RWPE1 (cell line): ENCODE results near the gene ENTHD1.

Experiments used
- CTCF ChIA-PET: fragments of 350-600 bp; sonication (Branson Sonifier 250); formaldehyde crosslinking; extraction: SDS; loops from one replicate; lab custom pipeline; 2021; lab: Yijun Ruan, JAX
- POLR2A ChIA-PET: fragments of 400-600 bp; formaldehyde crosslinking; extraction: SDS; loops from one replicate; lab custom pipeline; 2020; ENCODE audit warnings: antibody characterized with exemption; ENCODE audit not compliant: low non-redundant PET; lab: Yijun Ruan, JAX
- DNase-seq: peaks from one replicate; pipeline ENCODE4 v3.0.0; 2012; ENCODE audit warnings: low spot score
- H3K27ac ChIP-seq: fragments of 450-650 bp; 2 replicates; pipeline ENCODE4 v1.5.1; 2017
- TF ChIP-seq, protein P1 (sequence below): fragments of 450-650 bp; conservative IDR thresholded peaks from 2 replicates; pipeline ENCODE4 v1.5.1; 2017; ENCODE audit warnings: low read depth, mild to moderate bottlenecking

ENTHD1 gene

GRCh38 chr22:39839917-39840510, 53.5 kb downstream of the ENTHD1 start:
- CTCF ChIA-PET, result no interaction called here
- POLR2A ChIA-PET, result no interaction called here
- H3K27ac ChIP-seq, result no peak overlapping the region
- DNase-seq, result no peak
- TF ChIP-seq, protein P1, sequence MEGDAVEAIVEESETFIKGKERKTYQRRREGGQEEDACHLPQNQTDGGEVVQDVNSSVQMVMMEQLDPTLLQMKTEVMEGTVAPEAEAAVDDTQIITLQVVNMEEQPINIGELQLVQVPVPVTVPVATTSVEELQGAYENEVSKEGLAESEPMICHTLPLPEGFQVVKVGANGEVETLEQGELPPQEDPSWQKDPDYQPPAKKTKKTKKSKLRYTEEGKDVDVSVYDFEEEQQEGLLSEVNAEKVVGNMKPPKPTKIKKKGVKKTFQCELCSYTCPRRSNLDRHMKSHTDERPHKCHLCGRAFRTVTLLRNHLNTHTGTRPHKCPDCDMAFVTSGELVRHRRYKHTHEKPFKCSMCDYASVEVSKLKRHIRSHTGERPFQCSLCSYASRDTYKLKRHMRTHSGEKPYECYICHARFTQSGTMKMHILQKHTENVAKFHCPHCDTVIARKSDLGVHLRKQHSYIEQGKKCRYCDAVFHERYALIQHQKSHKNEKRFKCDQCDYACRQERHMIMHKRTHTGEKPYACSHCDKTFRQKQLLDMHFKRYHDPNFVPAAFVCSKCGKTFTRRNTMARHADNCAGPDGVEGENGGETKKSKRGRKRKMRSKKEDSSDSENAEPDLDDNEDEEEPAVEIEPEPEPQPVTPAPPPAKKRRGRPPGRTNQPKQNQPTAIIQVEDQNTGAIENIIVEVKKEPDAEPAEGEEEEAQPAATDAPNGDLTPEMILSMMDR, result no peak

DNA sequence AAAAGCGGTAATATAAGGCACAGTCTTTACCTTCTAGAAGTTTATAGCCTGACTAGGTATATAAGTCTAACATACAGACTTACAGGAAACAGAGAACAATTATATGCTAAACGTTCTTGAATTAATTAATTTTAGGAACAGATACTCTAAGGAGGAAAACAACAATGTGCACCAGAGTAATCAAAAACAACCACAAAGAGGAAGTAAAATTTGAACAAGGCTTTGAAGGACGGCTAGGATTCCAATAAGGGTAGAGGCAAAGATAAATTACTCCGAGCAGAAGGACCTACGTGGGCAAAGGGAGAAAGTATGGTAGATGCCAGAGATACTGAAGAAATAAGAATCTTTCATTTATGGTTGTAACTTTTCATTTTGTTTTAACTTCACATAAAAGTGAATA, 54.4 kb downstream of the ENTHD1 start:
- no peak for DNase-seq
- POLR2A ChIA-PET, result no interaction called here
- TF ChIP-seq, protein P1, result no peak
- H3K27ac ChIP-seq, result no peak overlapping the region
- CTCF ChIA-PET, result no interaction called here

GRCh38 chr22:39833610-39834009, 60.0 kb downstream of the ENTHD1 start:
- CTCF ChIA-PET, result no interaction called here
- no peak for DNase-seq
- POLR2A ChIA-PET, result no interaction called here
- TF ChIP-seq, protein P1, result no peak
- H3K27ac ChIP-seq, result no peak overlapping the region

GRCh38 chr22:39833093-39833492, 60.5 kb downstream of the ENTHD1 start:
- CTCF ChIA-PET, result no interaction called here
- POLR2A ChIA-PET, result no interaction called here
- TF ChIP-seq, protein P1, result no peak
- H3K27ac ChIP-seq, result no peak overlapping the region
- no peak for DNase-seq

GRCh38 chr22:39832627-39833074, 60.9 kb downstream of the ENTHD1 start:
- no peak for DNase-seq
- POLR2A ChIA-PET, result no interaction called here
- no peak overlapping the region for H3K27ac ChIP-seq
- CTCF ChIA-PET, result no interaction called here
- TF ChIP-seq, protein P1, result no peak

GRCh38 chr22:39825661-39826102, 67.9 kb downstream of the ENTHD1 start:
- TF ChIP-seq, protein P1, result no peak
- DNase-seq, result no peak
- ChIA-PET CTCF (no interaction called here), POLR2A (no interaction called here)
- no peak overlapping the region for H3K27ac ChIP-seq

DNA sequence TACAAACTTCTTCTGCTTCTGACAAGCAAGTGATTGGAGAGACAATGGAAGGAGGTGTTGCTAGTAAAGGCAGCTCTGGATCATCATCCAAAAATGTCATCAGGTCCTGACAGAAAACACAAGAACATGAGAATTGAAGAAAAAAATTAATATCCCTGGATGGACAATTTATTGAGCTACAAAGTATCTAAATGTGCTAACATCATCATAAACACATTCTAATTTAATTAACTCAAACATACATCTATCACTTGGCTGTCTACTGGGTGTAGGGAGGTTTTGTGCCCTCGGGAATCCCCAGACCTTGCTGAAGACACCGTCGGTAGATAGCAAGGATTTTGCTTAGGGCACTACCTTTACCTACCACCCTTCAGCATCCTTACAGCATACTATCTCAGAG, 72.6 kb downstream of the ENTHD1 start:
- ChIA-PET CTCF (no interaction called here), POLR2A (no interaction called here)
- TF ChIP-seq, protein P1, result no peak
- DNase-seq, result no peak
- no peak overlapping the region for H3K27ac ChIP-seq
